ENCODE results near the gene MRPL14.

Gene MRPL14

GRCh38 chr6:44151348-44152108, 24.3 kb upstream of the MRPL14 start:
- H3K4me3 ChIP-seq (ENCODE audit: low read depth, low read length), result no peak overlapping the region
- H3K9me3 ChIP-seq, result no peaks in the 10 kb centered on the region
- no peaks in the 10 kb centered on the region; the same call in 1 of the 2 replicates for H3K4me1 ChIP-seq
- H3K36me3 ChIP-seq, result no peaks in the 10 kb centered on the region
- peak; percentile 88 for DNase-seq
- peak; percentile 97 for TF ChIP-seq CTCF (IDR thresholded peaks at IDR 0.05; ENCODE audit: low read depth, low read length)
- H3K27me3 ChIP-seq, result no peaks in the 10 kb centered on the region

GRCh38 chr6:44150317-44150917, 23.2 kb upstream of the MRPL14 start:
- no peak for TF ChIP-seq CTCF (IDR thresholded peaks at IDR 0.05; ENCODE audit: low read depth, low read length)
- Histone ChIP-seq H3K36me3 (no peaks in the 10 kb centered on the region; the same call in 1 of the 2 replicates), H3K9me3 (no peaks in the 10 kb centered on the region), H3K27me3 (no peaks in the 10 kb centered on the region), H3K4me3 (ENCODE audit: low read depth, low read length) (no peak overlapping the region), H3K4me1 (no peaks in the 10 kb centered on the region; the same call in 1 of the 2 replicates)
- no peak for DNase-seq

GRCh38 chr6:44149369-44150012, 22.2 kb upstream of the MRPL14 start:
- Histone ChIP-seq H3K4me1 (no peaks in the 10 kb centered on the region; the same call in 1 of the 2 replicates), H3K9me3 (no peaks in the 10 kb centered on the region), H3K4me3 (ENCODE audit: low read depth, low read length) (no peak overlapping the region), H3K36me3 (no peaks in the 10 kb centered on the region; the same call in 1 of the 2 replicates), H3K27me3 (no peaks in the 10 kb centered on the region)
- DNase-seq, result no peak
- no peak for TF ChIP-seq CTCF (IDR thresholded peaks at IDR 0.05; ENCODE audit: low read depth, low read length)

- Histone ChIP-seq H3K4me3 (ENCODE audit: low read depth, low read length) (no peak overlapping the region), H3K36me3 (no peaks in the 10 kb centered on the region; the same call in 1 of the 2 replicates), H3K27me3 (no peaks in the 10 kb centered on the region), H3K9me3 (no peaks in the 10 kb centered on the region), H3K4me1 (no peaks in the 10 kb centered on the region; the same call in 1 of the 2 replicates)
- no peak for TF ChIP-seq CTCF (IDR thresholded peaks at IDR 0.05; ENCODE audit: low read depth, low read length)
- DNase-seq, result no peak
Observed at GRCh38 chr6:44148306-44148705, 21.1 kb upstream of the MRPL14 start.

GRCh38 chr6:44147256-44147655, 20.0 kb upstream of the MRPL14 start:
- Histone ChIP-seq H3K36me3 (no peaks in the 10 kb centered on the region; the same call in 1 of the 2 replicates), H3K27me3 (no peaks in the 10 kb centered on the region), H3K4me3 (ENCODE audit: low read depth, low read length) (no peak overlapping the region), H3K4me1 (no peaks in the 10 kb centered on the region; the same call in 1 of the 2 replicates), H3K9me3 (no peaks in the 10 kb centered on the region)
- TF ChIP-seq CTCF (IDR thresholded peaks at IDR 0.05; ENCODE audit: low read depth, low read length), result no peak
- no peak for DNase-seq

All from BE2C (cell line).